ENCODE results near the gene PNISR.
"Not testable (repeated sequence)": the region's sequence is repeated elsewhere in the genome, so short reads cannot be mapped to it uniquely, and the experiment has no call there.

DNA sequence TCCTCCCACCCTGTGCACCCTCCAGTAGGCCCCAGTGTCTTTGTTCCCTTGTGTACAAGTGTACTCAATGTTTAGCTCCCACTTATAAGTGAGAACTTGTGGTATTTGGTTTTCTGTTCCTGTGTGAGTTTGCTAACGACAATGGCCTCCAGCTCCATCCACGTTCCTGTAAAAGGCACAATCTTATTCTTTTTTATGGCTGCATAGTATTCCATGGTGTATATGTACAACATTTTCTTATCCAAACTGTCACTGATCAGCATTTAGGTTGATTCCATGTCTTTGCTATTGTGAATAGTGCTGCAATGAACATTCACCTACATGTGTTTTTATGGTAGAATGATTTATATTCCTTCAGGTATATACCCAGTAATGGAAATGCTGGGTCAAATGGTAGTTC lies 34.0 kb upstream of the PNISR start:
- not testable (repeated sequence) for TF ChIP-seq CTCF (conservative IDR thresholded peaks at IDR 0.05 in 1 of 2, IDR thresholded peaks at IDR 0.05 in 1 of 2; ENCODE audit: low read depth in 1 of 2, low read length in 2 of 2); EZH2 (IDR thresholded peaks at IDR 0.05; ENCODE audit: low read length, missing control alignments)
